Stimulated activated CD8-positive, alpha-beta memory T cell treated with anti-CD3 and anti-CD28 coated beads, Interleukin-15, amount 100 ng/mL, for 48 hours (primary cell): ENCODE results near the gene SLIT3.

Source experiments
- DNase-seq, 2 donors: peaks; one replicate each; pipeline ENCODE4 v3.0.0-alpha.2; 2020; ENCODE audit warnings: low read depth in 2 of 2

SLIT3 gene

DNA sequence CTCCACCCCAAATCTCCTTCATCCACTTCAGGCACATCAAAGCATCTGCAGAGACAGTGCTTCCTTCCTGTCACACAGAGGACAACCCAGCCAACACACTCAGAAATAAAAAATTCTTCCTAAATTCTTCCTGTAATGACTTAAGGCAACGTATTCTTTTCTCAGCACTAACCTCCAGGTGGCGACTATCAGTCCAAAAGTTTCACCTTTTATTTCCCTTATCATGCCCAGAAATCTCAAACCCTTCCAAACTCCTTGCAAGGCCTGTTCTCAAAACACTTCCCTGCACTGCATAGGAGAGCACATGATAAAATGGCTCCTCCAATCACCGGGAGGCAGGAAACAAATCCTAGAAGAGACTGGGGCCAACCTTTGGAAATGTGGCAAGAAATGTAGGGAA is 35.1 kb downstream of the SLIT3 start:
- no peak for DNase-seq

DNA sequence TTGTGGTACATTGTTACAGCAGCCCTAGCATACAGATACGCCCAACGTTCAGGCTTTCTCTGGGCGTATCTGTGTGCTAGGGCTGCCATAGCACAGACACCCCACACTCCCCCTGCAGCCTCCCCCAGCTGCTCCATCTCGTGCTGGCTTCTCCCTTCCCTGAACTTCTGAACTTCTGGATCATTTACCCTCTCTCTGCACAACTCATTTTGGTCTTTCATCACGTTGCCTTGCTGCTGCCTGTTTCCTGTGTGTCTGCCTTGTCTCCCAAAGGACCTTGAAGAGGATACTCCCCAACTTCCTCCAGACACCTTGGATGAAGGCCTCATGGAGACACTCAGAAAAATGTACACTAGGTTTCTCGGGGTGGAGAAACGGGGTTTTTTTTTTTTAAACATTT is 37.3 kb downstream of the SLIT3 start:
- no peak for DNase-seq

DNA sequence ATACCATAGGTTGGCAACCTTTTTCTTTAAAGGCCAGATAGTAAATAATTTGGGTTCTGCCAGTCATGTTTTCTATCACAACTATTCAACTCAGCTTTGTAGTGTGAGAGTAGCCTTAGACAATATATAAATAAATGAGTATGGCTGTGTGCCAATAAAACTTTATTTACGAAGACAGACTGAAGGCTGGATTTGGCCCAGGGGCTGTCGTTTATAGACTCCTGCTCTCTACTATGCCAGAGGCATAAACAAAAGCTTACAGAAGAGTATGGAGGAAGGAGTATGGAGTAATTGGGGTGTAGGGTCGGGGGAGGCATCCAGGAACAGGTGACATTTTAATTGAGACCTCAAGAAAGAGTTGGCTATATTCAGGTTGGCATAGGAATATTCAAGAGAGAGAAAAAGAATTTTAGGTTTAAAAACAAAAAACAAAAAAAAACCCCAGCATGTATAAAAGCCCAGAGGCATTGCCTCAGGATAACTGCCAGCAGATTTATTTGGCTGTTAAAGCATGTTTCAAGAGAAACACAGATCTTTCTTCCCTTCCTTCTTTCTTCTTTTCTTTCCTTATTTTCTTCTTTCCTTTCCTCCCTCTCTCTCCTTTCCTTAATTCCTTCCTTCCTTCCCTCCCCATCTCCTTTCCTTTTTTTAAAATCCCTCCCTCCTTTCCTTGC is 39.9 kb downstream of the SLIT3 start:
- DNase-seq = no peak

DNA sequence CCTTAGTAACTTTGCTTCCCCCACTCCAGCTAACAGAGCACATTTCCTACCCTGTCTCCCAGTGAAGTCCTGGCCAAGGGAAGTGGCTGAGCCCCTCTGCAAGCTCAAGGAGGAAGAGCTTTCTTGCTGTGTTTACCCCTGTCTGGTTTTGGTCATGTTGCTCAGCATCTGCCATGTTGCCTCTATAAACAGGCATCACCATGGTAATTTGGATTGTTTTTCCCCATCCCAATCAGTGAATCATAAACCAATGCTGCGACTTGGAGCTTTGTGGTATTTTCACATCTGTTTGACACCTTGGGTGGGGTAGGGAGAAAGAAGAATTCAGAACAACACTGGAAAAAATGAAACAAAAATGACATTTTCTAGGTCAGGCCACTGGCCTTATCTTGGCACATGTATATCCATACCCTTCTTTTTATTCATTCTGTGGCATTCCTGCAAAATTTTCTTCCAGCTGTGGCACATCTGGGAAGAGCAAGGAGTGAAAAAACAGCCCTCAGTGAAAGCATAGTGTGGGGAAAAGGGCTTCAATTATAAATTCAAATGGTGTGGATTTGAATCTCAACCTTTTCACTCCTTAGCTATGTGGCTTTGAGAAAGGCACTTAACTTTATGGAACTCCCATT is 42.5 kb downstream of the SLIT3 start:
- DNase-seq = no peak

- DNase-seq = no peak
Observed at GRCh38 chr5:169256191-169256590, 44.7 kb downstream of the SLIT3 start.

DNA sequence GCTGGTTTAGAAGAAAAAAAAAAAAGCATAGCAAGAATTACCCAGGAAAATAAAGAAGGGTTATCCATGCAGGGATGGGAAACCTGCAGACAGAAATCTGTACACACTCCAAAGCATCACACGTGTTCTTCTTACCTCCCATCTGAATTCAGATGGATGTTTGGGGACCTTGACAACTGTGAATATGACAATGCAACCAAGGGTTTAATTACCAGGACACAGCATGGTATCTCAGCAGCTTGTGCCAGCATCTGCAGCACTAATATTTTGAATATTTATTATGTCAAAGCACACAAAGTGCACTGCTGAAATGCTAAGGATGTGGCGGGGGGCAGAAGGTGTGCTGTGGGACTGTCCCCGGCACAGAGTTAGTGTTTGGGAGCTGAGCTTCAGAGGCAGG is 47.9 kb downstream of the SLIT3 start:
- DNase-seq = no peak

DNA sequence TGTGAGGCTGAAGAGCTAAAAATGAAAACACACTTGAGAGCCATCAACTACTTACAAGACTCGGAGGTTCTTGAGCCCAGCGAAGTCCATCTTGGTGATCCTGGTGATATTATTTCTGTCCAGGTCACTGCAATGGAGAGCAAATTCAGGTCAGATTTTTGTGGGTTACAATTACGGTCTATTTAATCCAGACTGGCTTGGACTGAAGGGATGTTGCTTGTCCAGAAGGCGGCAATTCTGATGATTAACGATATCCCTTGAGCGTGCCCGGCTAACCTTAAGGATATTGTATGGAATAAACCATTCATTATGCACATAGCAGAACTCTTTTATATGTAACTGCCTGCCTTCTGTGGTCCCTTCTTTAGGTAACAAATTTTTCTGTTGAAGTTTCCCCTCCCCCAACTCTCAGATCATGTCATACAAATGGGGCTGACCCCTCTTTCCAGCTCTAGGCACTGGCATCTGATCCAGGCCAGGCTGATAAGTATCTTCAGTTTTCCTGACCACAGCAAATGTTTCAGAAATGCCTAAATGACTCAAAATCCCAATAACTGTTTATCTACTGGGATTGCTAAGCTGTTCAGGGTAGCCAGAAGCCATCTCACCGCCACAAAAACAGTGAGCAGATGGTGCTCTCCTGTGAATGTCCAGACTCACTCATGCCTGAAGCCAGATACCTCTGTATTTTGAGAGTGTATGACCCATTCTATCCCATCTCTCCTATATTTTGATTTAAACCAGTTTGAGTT is 49.4 kb downstream of the SLIT3 start:
- DNase-seq = no peak

DNA sequence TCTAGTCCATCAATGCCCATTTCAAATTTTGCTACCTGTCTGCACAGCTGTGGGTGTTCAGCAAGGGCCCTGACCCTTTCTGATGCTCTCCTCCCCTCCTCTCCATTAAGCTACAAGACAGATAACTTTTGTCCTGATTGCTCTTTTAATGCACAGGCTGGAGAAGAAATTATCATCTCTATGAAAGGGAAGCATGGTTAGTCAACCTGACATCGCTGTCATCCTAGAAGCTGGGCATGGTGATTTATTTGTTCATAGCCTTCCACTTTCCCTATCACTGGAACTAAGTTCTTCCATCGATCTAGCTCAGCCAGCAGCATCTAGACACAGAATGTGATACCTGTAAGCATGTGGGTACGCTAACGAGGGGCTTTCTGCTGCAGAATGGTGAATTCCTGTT is 50.1 kb downstream of the SLIT3 start:
- DNase-seq = no peak

DNA sequence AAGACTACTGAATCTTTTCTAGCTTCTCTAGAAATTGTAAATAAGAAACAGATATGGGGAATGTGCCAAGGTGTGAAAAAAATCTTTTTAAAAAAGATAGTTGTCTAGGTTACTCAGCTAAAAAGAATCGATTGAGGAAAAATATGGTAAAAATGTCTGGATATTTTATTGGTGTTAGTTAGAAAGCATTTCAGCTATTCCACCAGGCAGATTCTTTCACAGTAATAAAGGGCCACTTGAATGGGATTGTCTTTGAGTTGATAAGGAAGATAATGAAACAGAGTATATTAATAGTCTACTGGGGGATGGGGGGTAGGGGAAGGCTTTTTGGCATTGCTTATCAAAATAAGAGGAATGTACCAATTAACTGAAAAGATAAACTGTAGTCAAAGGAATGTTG is 51.9 kb downstream of the SLIT3 start:
- DNase-seq = no peak

DNA sequence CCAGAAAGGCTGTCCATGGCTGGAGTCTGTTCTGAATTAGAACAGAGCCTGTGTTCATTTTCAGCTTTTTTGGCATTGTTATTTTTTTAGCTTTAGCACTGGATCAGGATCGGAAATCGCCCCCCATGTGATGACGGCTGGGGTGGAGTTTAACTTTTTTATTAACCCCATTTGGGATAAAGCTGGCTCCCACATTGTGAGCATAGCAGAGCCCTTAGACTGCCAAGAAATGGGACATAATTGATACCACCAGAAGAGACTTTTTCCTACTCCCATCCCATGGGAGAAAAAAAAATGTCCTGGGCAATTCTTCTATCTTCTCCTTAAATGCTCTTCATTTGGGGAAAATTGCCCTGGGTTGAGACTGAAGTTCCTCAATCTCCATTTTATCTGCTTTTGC is 52.4 kb downstream of the SLIT3 start:
- no peak for DNase-seq

GRCh38 chr5:169244812-169245211 is 56.1 kb downstream of the SLIT3 start:
- no peak for DNase-seq

- DNase-seq = no peak
Observed at GRCh38 chr5:169243651-169244422, 57.1 kb downstream of the SLIT3 start.

- no peak for DNase-seq
Observed at GRCh38 chr5:169242849-169243186, 58.1 kb downstream of the SLIT3 start.

GRCh38 chr5:169242175-169242848 is 58.6 kb downstream of the SLIT3 start:
- DNase-seq = no peak

DNA sequence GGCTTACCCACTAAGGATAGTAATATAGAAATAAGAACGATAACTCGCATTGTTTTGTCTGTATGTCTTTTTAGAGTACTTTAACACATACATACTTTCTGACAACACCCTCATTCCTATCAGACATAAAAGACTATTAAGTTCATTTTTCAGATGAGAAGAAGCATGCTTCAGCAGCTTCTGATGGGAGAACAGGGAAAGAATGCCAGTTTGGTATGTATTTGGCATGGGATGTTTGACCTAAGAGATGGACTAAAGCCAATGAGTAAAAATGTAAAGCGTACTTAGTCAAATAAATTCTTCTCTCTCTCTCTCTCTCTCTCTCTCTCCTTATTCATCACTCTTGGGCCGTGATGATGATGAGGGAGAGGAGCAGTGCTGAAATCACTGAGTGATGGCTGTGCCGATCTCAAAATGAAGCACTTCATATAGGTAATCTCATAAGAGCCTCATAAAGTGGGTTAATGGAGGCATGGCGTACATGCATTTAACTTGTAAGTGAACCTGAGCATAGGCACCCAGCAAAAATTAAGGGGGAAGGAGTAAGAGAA is 71.5 kb downstream of the SLIT3 start:
- DNase-seq = no peak

- no peak for DNase-seq
Observed at GRCh38 chr5:169226895-169227294, 74.0 kb downstream of the SLIT3 start.

DNA sequence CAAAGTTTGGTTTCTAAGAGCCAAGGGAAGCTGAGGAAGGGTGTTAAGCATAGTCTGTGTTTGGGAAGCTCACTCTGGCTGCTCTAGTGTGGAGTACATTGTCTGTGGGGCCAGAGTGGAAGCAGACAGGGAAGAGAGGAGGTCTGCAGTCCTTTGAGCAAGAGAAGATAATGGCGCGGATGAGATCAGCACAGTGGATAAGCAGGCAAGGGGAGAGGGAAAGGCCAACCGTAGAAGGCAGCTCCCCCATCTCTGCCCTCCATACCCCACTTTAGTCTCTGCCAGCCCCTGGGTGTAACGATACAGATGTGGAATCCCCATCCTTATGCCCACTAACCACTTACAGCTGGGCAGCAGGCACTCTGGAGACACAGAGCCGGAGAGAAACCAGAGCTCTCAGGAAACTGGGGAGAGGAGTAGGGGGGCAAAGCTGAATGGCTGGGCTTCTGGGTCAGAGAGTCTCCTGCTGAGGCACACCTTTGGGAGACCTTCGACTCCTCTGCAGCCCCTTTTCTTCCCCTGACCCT is 75.0 kb downstream of the SLIT3 start:
- no peak for DNase-seq

- DNase-seq = no peak
Observed at GRCh38 chr5:169223595-169223953, 77.4 kb downstream of the SLIT3 start.

DNA sequence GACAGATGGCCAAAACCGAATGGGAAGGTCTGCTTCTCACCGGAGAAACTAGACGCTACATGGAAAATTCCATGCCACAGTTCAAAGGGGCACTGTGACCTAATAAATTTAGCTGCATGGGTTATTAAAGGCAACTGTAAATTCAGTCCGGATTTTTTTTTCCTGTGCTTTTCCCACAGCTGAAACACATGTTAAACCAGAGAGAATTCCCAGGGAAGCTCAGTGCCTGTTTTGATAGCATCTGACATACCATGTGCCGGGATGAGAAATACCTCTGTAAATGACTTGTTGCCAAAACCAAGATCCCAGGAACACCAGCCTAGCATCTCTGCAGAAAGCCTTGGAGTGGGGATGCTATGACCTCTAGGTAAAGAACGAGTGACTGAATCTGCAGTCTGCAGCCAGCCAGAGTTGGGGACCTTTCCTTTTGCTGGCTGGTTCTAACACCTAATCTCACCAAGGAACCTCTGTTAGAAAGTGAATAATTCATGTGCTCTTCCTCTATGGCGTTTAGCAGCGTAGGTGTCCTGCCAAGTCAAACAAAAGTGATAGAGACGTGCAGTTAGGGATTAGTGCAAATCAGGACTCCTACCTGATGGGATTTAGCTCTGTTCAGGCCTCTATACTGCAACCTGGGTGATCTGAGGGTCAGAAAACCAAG is 77.9 kb downstream of the SLIT3 start:
- DNase-seq = no peak

DNA sequence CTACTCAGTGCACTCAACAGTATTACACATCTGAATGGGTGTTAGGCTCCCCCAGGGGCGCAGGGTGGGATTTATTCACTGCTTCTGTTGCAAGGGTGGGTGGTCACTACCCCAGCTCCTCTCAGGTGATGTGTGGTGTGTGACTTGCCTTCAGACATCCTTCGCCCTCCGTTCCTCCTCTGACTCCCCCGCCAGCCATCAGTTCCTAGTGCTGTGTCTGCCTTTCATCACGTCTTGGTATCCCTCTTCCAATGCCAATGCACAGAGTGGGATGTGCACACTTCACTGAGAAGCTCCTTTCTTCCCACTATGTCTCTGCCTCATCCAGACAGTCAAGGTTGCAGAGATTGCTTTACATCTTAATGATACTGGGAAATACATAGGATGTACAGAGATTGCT is 79.4 kb downstream of the SLIT3 start:
- no peak for DNase-seq

DNA sequence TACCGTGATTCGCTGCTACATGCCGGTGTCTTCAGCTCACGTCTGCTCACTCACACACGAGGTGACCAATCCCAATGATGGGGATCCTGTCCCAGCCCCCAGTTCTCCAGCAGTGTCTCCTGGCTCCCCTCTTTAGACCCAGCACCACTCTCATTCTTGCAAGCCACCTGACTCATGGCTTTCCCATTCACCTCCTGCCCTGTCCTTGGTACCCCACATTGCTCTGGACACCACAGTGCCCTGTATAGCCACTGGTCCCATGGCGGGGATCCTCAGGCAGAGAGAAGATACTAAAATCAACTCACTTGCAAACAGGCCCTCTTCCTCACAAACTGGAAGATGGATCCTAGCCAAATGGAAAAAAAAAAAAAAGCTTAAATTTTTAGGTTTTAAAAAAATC is 81.0 kb downstream of the SLIT3 start:
- no peak for DNase-seq
